Ishikawa (cell line): ENCODE results near the gene CACNA1H.
A peak's percentile ranks its signal among the peaks of the same experiment; 100 is the strongest.

Experiments used
- CEBPB ChIP-seq: IDR thresholded peaks from 2 replicates; pipeline ENCODE4 v1.6.1; 2012
- CREB1 ChIP-seq: IDR thresholded peaks from 2 replicates; pipeline ENCODE4 v1.6.1; 2012; ENCODE audit warnings: low read depth
- EGR1 ChIP-seq: IDR thresholded peaks from 2 replicates; pipeline ENCODE4 v1.6.1; 2012
- FOXM1 ChIP-seq: IDR thresholded peaks from 2 replicates; pipeline ENCODE4 v1.6.1; 2012; ENCODE audit warnings: low read depth, borderline replicate concordance
- MAX ChIP-seq: IDR thresholded peaks from 2 replicates; pipeline ENCODE4 v1.6.1; 2012
- NFIC ChIP-seq: IDR thresholded peaks from 2 replicates; pipeline ENCODE4 v1.6.1; 2012
- RAD21 ChIP-seq: IDR thresholded peaks from 2 replicates; pipeline ENCODE4 v1.6.1; 2012; ENCODE audit warnings: low read depth
- REST ChIP-seq: IDR thresholded peaks from 2 replicates; pipeline ENCODE4 v1.6.1; 2012; ENCODE audit warnings: low read depth, mild to moderate bottlenecking
- TAF1 ChIP-seq: IDR thresholded peaks from 2 replicates; pipeline ENCODE4 v1.6.1; 2012; ENCODE audit warnings: low read depth, mild to moderate bottlenecking
- TCF12 ChIP-seq: IDR thresholded peaks from 2 replicates; pipeline ENCODE4 v1.6.1; 2012; ENCODE audit warnings: low read depth
- TEAD4 ChIP-seq: IDR thresholded peaks from 2 replicates; pipeline ENCODE4 v1.6.1; 2012
- USF1 ChIP-seq: IDR thresholded peaks from 2 replicates; pipeline ENCODE4 v1.6.1; 2012
- YY1 ChIP-seq: IDR thresholded peaks from 2 replicates; pipeline ENCODE4 v1.6.1; 2012; ENCODE audit warnings: low read depth
- ZBTB7A ChIP-seq: IDR thresholded peaks from 2 replicates; pipeline ENCODE4 v1.6.1; 2012; ENCODE audit warnings: low read depth

Gene CACNA1H

GRCh38 chr16:1182950-1183907 is 30.3 kb downstream of the CACNA1H start:
- TF ChIP-seq ZBTB7A (no peak), NFIC (no peak), CREB1 (no peak), RAD21 (no peak), TEAD4 (no peak)

DNA sequence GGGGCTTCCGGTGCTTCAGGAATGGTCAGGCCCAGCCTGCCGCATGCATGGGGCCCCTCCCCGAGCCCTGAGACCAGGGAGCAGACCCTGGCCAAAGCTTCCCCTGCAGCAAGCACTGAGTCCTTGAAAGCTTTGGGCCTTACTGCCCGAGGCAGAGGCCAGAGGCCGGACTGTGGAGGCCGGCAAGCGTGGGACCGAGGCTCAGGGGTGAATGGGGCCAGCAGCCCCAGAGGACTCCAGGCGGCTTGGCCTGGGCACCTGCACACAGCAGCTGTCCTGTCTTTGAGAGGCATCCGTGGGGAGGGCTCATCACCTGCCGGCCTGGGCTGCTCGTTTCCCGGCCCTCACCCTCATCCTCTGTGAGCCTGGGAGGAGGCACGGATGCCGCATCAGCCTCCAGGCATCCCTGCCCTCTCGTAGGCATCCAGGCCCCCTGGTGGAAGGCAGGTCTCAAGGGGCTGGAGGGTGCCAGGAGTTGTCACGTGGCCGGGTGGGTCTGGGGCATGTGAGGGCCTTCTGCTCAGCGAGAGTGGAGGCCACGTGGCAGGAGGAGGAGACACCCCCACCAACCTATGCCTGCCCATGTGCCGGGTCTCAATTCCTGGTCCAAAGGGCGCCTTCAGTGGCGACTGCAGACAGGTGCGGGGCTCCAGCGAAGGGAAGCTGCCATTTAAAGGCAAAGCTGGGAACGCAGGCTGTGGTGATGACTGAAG is 31.4 kb downstream of the CACNA1H start:
- no peak for TF ChIP-seq ZBTB7A
- no peak for TF ChIP-seq FOXM1
- no peak for TF ChIP-seq EGR1
- peak; percentile 46; the same call in 1 of the 2 replicates for TF ChIP-seq USF1
- TF ChIP-seq CREB1, result no peak
- no peak for TF ChIP-seq TEAD4

- TF ChIP-seq CREB1 (no peak), TAF1 (no peak), NFIC (no peak), MAX (no peak), ZBTB7A (no peak), TCF12 (no peak), FOXM1 (no peak), YY1 (no peak)
Measured at GRCh38 chr16:1184980-1185379, 32.1 kb downstream of the CACNA1H start.

- TF ChIP-seq TAF1 (no peak), REST (peak; percentile 98), TEAD4 (no peak), CEBPB (no peak), NFIC (no peak), USF1 (no peak), YY1 (no peak), RAD21 (no peak), EGR1 (no peak), ZBTB7A (peak; percentile 51; the same call in 1 of the 2 replicates), CREB1 (no peak), MAX (0 out of 2 replicates have a peak, but pooled peaks have one; percentile 25)
Measured at GRCh38 chr16:1188432-1189189, 35.7 kb downstream of the CACNA1H start.

DNA sequence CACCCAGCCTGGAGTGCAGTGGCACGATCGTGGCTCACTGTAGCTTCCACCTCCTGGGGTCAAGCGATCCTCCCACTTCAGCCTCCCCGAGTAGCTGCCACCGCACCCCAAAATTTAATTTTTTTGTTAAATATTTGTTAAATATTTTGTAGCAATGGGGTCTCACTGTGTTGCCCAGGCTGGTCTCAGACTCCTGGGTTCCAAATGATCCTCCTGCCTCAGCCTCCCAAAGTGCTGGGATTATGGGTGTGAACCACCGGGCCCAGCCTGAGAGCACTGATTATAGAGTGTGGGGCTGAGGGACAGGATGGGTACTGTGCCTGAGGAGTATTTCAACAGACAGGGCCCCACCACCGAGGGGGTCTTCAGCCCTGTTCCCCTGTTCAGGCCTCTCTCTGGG is 36.5 kb downstream of the CACNA1H start:
- TF ChIP-seq RAD21 (no peak), NFIC (no peak), MAX (no peak), FOXM1 (no peak)

- TF ChIP-seq ZBTB7A, result no peak
- TF ChIP-seq TEAD4, result no peak
- TF ChIP-seq CREB1, result no peak
- no peak for TF ChIP-seq CEBPB
Measured at GRCh38 chr16:1192384-1193073, 39.6 kb downstream of the CACNA1H start.
